ENCODE data around the gene RASL11A. TPM values are rescaled to one million over a fixed set of nuclear protein-coding genes. Genes with fewer than 3 reads are reported as not detected.

Gene RASL11A
- total and polyA plus RNA-seq, 2 of the 8 experiments (the other 6 are each of a cell fraction or from before 2014, with no cell fraction given), result 2.9 to 6.8 TPM

DNA sequence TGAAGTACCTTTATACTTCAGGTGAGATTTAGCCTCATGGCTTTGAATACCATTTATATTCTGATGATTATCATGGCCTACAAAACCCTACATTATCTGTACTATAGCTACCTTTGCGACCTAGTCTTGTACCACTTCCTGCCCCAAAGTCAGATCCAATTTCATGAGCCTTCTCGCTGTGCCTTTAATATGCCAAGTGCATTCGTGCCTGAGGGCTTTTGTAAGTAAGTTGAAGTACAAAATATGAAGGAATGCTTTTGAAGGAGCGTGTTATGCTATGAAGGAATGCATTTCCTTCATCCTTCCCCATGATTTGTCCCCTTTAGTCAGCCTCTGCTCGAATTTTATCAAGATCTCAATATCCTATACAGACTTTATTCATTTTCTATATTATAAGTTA is 9.2 kb upstream of the RASL11A start:
- H3K23me2 ChIP-seq (ENCODE audit: low read depth, low read length), result no peaks in the 10 kb centered on the region
- no peak overlapping the region for H3K56ac ChIP-seq (replicated peaks; ENCODE audit: insufficient read length, low read depth, low read length)
- no peak for DNase-seq (ENCODE audit: low read depth in 1 of 2, low spot score in 2 of 2)
- H3K18ac ChIP-seq (ENCODE audit: extremely low read depth, low read length), result no peak overlapping the region
- H4K91ac ChIP-seq (replicated peaks; ENCODE audit: insufficient read length, low read length), result no peak overlapping the region
- H3K9ac ChIP-seq (replicated peaks in 1 of 4; ENCODE audit: extremely low read depth in 1 of 4, low read depth in 3 of 4, low read length in 3 of 4), result no peak overlapping the region
- no peak overlapping the region for H3K23ac ChIP-seq (ENCODE audit: insufficient read length)
- no peak overlapping the region for H2AK5ac ChIP-seq (ENCODE audit: low read depth, low read length)
- no peak for FAIRE-seq
- 81% methylated on average over 5 of the region's 5 CpGs; no CpG with 5 or more reads in 1 of the 2 experiments for WGBS, 2 experiments (ENCODE audit: extremely low coverage in 1 of 2, insufficient coverage in 1 of 2, insufficient read length in 1 of 2, insufficient replicate concordance in 2 of 2, low coverage in 1 of 2, low lambda C conversion rate in 2 of 2, missing lambda C conversion rate in 1 of 2)
- H2BK12ac ChIP-seq (ENCODE audit: low read depth, low read length), result no peak overlapping the region
- POLR2A ChIA-PET (ENCODE audit: partially characterized antibody), result interaction anchor here (0.7 to 15.4 kb wide), 4 partner anchors 5 to 53 kb away, joined by 3 to 197 read pairs (median 8); partner anchors contain the start of gene RPL21
- no peak overlapping the region for H2BK15ac ChIP-seq (ENCODE audit: low read length)
- H2BK5ac ChIP-seq (ENCODE audit: low read depth, low read length), result no peak overlapping the region
- H4K20me1 ChIP-seq (replicated peaks in 1 of 2; ENCODE audit: control insufficient read depth in 1 of 2, insufficient read depth in 2 of 2, low read length in 2 of 2), result peaks cover 3 to 5% of the 10 kb centered on the region in 2 experiments
- no peak overlapping the region for H3K4me2 ChIP-seq (ENCODE audit: insufficient read depth in 1 of 2, low read depth in 2 of 2, low read length in 2 of 2)
- H3K36me3 ChIP-seq (ENCODE audit: control insufficient read depth in 2 of 4, insufficient read depth in 4 of 4, low read length in 3 of 4), result peaks cover 3 to 32% (median 21%) of the 10 kb centered on the region in 4 experiments
- H3K4ac ChIP-seq (replicated peaks; ENCODE audit: insufficient read length, low read depth, low read length), result no peak overlapping the region
- H4K5ac ChIP-seq (ENCODE audit: insufficient read length, low read depth, low read length), result no peak overlapping the region
- H4K8ac ChIP-seq (ENCODE audit: extremely low read depth, insufficient read depth, low read length), result no peak overlapping the region
- no peak overlapping the region for H3K27ac ChIP-seq (ENCODE audit: low read depth, low read length)
- no peak overlapping the region for H2BK20ac ChIP-seq (ENCODE audit: low read length)
- H2BK120ac ChIP-seq (replicated peaks; ENCODE audit: low read depth, low read length), result no peak overlapping the region
- H2AFZ ChIP-seq (ENCODE audit: low read length), result no peak overlapping the region
- H3K79me2 ChIP-seq (ENCODE audit: control insufficient read depth in 1 of 2, insufficient read depth in 2 of 2, low read length in 2 of 2), result peaks cover 0 to 2% of the 10 kb centered on the region in 2 experiments; a peak in 2 of 4 replicates
- H3K4me1 ChIP-seq (replicated peaks in 1 of 4; ENCODE audit: control insufficient read depth in 3 of 4, insufficient read depth in 4 of 4, low read length in 3 of 4), result peaks cover 0 to 2% (median under 1%) of the 10 kb centered on the region in 4 experiments; a peak in 5 of 7 replicates
- no peak overlapping the region for H3K14ac ChIP-seq (ENCODE audit: insufficient read length)
- no peaks in the 10 kb centered on the region for H3K9me3 ChIP-seq (ENCODE audit: insufficient read depth in 2 of 2, low read depth in 1 of 2, low read length in 1 of 2)
- no peaks in the 10 kb centered on the region for H3K79me1 ChIP-seq (ENCODE audit: low read depth, low read length)
- CTCF ChIA-PET (ENCODE audit: partially characterized antibody), result no interaction called here
- no peaks in the 10 kb centered on the region for H3K27me3 ChIP-seq (replicated peaks in 1 of 4; ENCODE audit: control insufficient read depth in 3 of 4, extremely low read depth in 1 of 4, insufficient read depth in 3 of 4, low read length in 3 of 4)
- H3K4me3 ChIP-seq (ENCODE audit: extremely low read depth in 1 of 4, insufficient read depth in 2 of 4, low read depth in 3 of 4, low read length in 4 of 4), result no peak overlapping the region
- TF ChIP-seq EP300 (IDR thresholded peaks at IDR 0.05; ENCODE audit: borderline replicate concordance in 1 of 2, low read depth in 2 of 2, low read length in 2 of 2) (no peak), SIRT6 (IDR thresholded peaks at IDR 0.05; ENCODE audit: low read length) (no peak), RBBP5 (IDR thresholded peaks at IDR 0.05; ENCODE audit: borderline replicate concordance, low read depth, low read length) (no peak), JUND (IDR thresholded peaks at IDR 0.05; ENCODE audit: low read length) (no peak), SP4 (IDR thresholded peaks at IDR 0.05; ENCODE audit: low read length) (no peak), CHD1 (IDR thresholded peaks at IDR 0.05; ENCODE audit: low read depth, low read length) (no peak)
- TF ChIP-seq, protein P1, sequence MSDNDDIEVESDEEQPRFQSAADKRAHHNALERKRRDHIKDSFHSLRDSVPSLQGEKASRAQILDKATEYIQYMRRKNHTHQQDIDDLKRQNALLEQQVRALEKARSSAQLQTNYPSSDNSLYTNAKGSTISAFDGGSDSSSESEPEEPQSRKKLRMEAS (IDR thresholded peaks at IDR 0.05), result no peak
- TF ChIP-seq, protein P2, sequence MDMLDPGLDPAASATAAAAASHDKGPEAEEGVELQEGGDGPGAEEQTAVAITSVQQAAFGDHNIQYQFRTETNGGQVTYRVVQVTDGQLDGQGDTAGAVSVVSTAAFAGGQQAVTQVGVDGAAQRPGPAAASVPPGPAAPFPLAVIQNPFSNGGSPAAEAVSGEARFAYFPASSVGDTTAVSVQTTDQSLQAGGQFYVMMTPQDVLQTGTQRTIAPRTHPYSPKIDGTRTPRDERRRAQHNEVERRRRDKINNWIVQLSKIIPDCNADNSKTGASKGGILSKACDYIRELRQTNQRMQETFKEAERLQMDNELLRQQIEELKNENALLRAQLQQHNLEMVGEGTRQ (IDR thresholded peaks at IDR 0.05; ENCODE audit: low read length), result no peak

All from H1 (cell line).